H54 (cell line): ENCODE data around the gene CXCL5.

Experiments
- DNase-seq: peaks from one replicate; pipeline ENCODE4 v3.0.0; 2011; ENCODE audit warnings: low spot score, mixed read lengths; ENCODE audit not compliant: insufficient read length
- FAIRE-seq: peaks from 3 replicates; lab custom pipeline; 2011; peaks lifted over from hg19 to GRCh38; lab: Jason Lieb, UNC
- POLR2A ChIP-seq: IDR thresholded peaks from 2 replicates; pipeline ENCODE4 v1.6.1; 2011; ENCODE audit warnings: low read depth, mild to moderate bottlenecking, low read length

The CXCL5 gene

DNA sequence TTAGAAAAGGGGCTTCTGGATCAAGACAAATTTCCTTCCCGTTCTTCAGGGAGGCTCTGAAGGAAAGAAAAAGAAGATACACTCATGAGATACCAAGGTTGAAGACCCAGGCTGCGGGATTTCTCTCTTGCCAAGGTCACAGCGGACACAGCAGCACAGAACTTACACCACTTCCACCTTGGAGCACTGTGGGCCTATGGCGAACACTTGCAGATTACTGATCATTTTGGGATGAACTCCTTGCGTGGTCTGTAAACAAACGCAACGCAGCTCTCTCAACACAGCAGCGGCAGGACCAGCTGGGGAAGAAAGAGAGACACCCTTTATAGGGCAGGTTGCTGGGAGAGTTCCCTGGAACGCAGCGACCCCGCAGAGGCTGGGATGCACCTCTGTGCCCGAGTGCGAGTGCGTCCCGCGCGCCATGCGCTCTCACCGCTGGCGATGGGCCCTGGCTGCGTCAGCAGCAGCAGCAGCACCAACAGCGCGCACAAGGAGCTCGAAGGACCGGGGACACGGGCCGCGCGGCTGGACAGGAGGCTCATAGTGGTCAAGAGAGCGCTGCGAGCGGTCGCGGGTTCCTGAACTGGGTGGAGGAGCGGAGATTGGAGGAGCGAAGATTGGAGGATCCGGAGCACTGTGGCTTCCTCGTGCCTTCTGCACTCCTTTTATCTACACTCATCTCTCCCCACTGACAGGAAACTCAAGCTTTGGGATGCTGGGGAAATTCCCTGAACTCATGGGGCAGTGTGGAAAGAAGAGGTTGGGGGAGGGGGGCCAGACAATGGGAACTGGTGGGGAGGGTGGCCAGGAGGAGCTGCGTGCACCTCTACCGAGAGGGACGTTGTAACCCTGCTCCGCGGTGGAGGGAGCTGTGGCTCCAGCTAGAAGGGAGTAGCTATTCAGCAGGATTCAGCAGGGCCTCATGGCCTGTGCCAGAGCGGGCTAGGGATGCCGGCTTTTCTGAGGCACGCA lies at the start of gene CXCL5:
Gene CXCL5 (minus strand): TSS at position 638 of the 972 bp plus-strand sequence. CDS start 96 bp downstream, at position 542.
- FAIRE-seq (no peak), DNase-seq (no peak)
- TF ChIP-seq POLR2A, result no peak

DNA sequence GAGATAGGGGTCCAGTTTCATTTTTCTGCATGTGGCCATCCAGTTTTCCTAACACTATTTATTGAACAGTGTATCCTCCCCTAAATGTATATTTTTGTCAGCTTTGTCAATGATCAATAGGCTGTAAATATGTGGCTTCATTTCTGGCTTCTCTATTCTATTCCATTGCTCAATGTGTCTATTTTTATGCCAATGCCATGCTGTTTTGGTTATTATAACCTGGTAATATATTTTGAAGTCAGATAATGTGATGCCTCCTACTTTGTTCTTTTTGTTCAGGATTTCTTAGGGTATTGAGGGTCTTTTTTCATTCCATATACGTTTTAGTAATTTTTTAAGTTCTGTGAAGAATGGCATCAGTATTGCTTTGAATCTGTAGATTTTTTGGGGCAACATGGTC lies 48.7 kb upstream of the CXCL5 start:
- TF ChIP-seq POLR2A, result no peak
- FAIRE-seq (no peak), DNase-seq (no peak)

- no peak for DNase-seq
- no peak for FAIRE-seq
- TF ChIP-seq POLR2A, result no peak
Measured at GRCh38 chr4:74045772-74046171, 47.3 kb upstream of the CXCL5 start.

- no peak for TF ChIP-seq POLR2A
- no peak for FAIRE-seq
- no peak for DNase-seq
Measured at GRCh38 chr4:74045247-74045646, 46.8 kb upstream of the CXCL5 start.

GRCh38 chr4:74044677-74045076 lies 46.2 kb upstream of the CXCL5 start:
- TF ChIP-seq POLR2A, result no peak
- DNase-seq (no peak), FAIRE-seq (peak; percentile 30)

GRCh38 chr4:74042681-74043080 lies 44.2 kb upstream of the CXCL5 start:
- TF ChIP-seq POLR2A, result no peak
- DNase-seq (no peak), FAIRE-seq (no peak)

DNA sequence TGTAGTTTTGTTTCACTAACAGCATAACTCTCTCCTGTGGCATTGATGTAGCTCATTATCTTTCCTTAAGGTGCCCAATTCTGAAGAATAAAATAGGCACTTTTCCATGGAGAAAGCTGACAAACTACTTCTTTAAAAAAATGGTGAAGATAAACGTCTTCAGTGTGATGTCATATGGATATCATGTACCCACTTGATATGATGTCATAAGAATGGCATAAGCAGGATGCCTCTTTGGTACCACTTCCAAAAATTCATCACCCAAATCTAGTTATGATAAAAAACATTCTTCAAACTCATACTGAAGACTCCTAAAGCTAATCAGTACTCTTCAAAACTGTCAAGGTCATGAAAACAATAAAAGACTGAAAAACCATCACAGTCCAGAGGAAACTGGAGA lies 42.9 kb upstream of the CXCL5 start:
- FAIRE-seq (no peak), DNase-seq (no peak)
- TF ChIP-seq POLR2A, result no peak

DNA sequence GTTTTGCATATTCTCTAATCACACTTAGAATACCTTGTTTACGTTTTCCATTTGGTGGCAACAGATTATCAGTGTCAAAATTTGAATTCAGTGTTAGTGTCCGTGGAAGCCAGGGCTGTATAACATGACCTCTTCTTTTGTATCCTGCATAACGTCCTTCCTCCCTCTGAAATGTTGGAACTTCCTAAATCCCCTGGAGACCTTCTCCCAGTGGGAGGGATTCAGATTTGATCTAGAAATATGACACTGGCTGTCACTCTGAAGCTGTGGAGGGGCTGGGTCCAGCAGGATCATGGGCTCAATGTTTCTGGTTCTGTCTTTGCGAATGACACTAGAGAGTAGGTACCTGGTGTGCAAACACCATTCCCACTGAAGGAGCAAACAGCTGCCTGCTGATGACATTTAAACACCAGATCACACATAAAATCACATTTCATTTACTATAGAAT lies 40.9 kb upstream of the CXCL5 start:
- no peak for TF ChIP-seq POLR2A
- DNase-seq (no peak), FAIRE-seq (no peak)

GRCh38 chr4:74038425-74039314 lies 40.2 kb upstream of the CXCL5 start, which contains the start of gene CXCL3:
TSS of gene CXCL3 (minus strand) at chr4:74038689. CDS start at chr4:74038611, 78 bp downstream.
- FAIRE-seq (no peak), DNase-seq (peak; percentile 33)
- peak; percentile 25; the same call in 1 of the 2 replicates for TF ChIP-seq POLR2A

GRCh38 chr4:74038086-74038424 lies 39.6 kb upstream of the CXCL5 start:
- DNase-seq (no peak), FAIRE-seq (no peak)
- TF ChIP-seq POLR2A, result no peak

- TF ChIP-seq POLR2A, result no peak
- FAIRE-seq (no peak), DNase-seq (no peak)
Measured at GRCh38 chr4:74037076-74037955, 38.8 kb upstream of the CXCL5 start.

DNA sequence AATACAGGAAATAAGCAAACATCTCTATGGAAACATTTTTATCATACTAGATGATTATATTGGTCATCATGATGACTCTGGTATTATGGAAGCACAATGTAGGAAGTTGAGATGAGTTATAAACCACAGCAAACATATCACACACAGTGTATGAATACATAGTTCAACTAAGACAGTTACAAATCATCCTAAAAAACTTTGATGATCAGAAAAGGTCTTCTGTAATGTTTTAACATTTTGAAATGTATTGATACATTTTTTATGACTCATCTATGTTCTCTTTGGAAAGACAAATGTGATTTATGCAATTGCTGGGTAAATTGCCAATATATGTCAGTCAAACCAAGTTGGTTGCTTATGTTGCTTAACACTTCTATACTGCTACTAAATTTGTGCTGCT lies 35.3 kb upstream of the CXCL5 start:
- TF ChIP-seq POLR2A, result no peak
- FAIRE-seq (no peak), DNase-seq (no peak)

GRCh38 chr4:74032064-74032463 lies 33.6 kb upstream of the CXCL5 start:
- peak; percentile 23 for FAIRE-seq
- TF ChIP-seq POLR2A, result no peak
- DNase-seq, result no peak
